CD4-positive, CD25-positive, alpha-beta regulatory T cell (primary cell): Measurements from ENCODE around the gene LRRC59. TPM values are rescaled to one million over a fixed set of nuclear protein-coding genes. Genes with fewer than 3 reads are reported as not detected.
A peak's percentile ranks its signal among the peaks of the same experiment; 100 is the strongest.
"Not testable (repeated sequence)": the region's sequence is repeated elsewhere in the genome, so short reads cannot be mapped to it uniquely, and the experiment has no call there.

Source experiments
- ATAC-seq, 2 donors: fragments of 150-1000 bp; cut with Tn5 transposase; one replicate each; pipeline ENCODE4 v1.10.0; 2021; ENCODE audit warnings: low read depth in 2 of 2, moderate number of reproducible peaks in 2 of 2, moderate library complexity in 1 of 2
- DNase-seq, 3 donors: peaks; one replicate each; pipeline versions ENCODE4 v3.0.0 to v3.0.0-alpha.2; 2012 to 2022; ENCODE audit warnings: mixed read lengths in 1 of 3
- H3K27ac ChIP-seq: one replicate; pipeline ENCODE4 v1.7.0; 2013; ENCODE audit warnings: mild to moderate bottlenecking, low read length; ENCODE audit not compliant: insufficient read depth, poor library complexity, severe bottlenecking
- H3K27me3 ChIP-seq: one replicate; pipeline ENCODE4 v1.7.0; 2013; ENCODE audit warnings: low read length; ENCODE audit not compliant: control insufficient read depth, insufficient read depth
- H3K36me3 ChIP-seq: one replicate; pipeline ENCODE4 v1.7.0; 2013; ENCODE audit warnings: mild to moderate bottlenecking, low read length, moderate library complexity; ENCODE audit not compliant: control insufficient read depth, insufficient read depth
- H3K4me1 ChIP-seq: 2 replicates; pipeline ENCODE4 v1.7.0; 2013; ENCODE audit warnings: mild to moderate bottlenecking, low read length; ENCODE audit not compliant: insufficient read depth, control insufficient read depth, poor library complexity, severe bottlenecking
- H3K4me3 ChIP-seq: one replicate; pipeline ENCODE4 v1.7.0; 2013; ENCODE audit warnings: low read depth, mild to moderate bottlenecking, low read length, moderate library complexity
- H3K9me3 ChIP-seq, 2 experiments: 1 replicate in 1 of 2; 2 replicates in 1 of 2; pipeline ENCODE4 v1.7.0; 2013; ENCODE audit warnings: low read length in 2 of 2, mild to moderate bottlenecking in 1 of 2, moderate library complexity in 1 of 2; ENCODE audit not compliant: control insufficient read depth in 2 of 2
- H3K27ac Mint-ChIP-seq, 3 donors: one replicate each; pipeline ENCODE4 v1.8.0; 2020 to 2022; ENCODE audit warnings: mild to moderate bottlenecking in 3 of 3, mixed read lengths in 3 of 3, moderate library complexity in 2 of 3
- H3K27me3 Mint-ChIP-seq: one replicate; pipeline ENCODE4 v1.8.0; 2022; ENCODE audit warnings: mild to moderate bottlenecking, mixed read lengths
- H3K36me3 Mint-ChIP-seq: one replicate; pipeline ENCODE4 v1.8.0; 2020; ENCODE audit warnings: mixed read lengths
- H3K4me1 Mint-ChIP-seq, 4 donors: one replicate each; pipeline ENCODE4 v1.8.0; 2020 to 2022; ENCODE audit warnings: mixed read lengths in 4 of 4, mild to moderate bottlenecking in 1 of 4
- H3K4me3 Mint-ChIP-seq, 4 donors: one replicate each; pipeline ENCODE4 v1.8.0; 2020 to 2022; ENCODE audit warnings: mild to moderate bottlenecking in 4 of 4, mixed read lengths in 4 of 4, moderate library complexity in 3 of 4
- H3K9me3 Mint-ChIP-seq, 7 donors: one replicate each; pipeline ENCODE4 v1.8.0; 2020 to 2022; ENCODE audit warnings: mixed read lengths in 7 of 7, mild to moderate bottlenecking in 3 of 7, moderate library complexity in 2 of 7
- polyA plus RNA-seq, 4 donors: library from polyadenylated mRNA; unstranded; fragments of 300-500 nt; fragmentation: Illumina TruSeq; gene quantifications; one replicate each; pipeline ENCODE4 v1.2.3, GENCODE V29; 2021
- total RNA-seq: library from RNA; stranded (reverse); gene quantifications from one replicate; pipeline ENCODE4 v1.2.3, GENCODE V29; 2022

LRRC59 gene
- total and polyA plus RNA-seq, 5 donors from 2014 or later, result 17.2 to 49.9 (median 21.2) TPM

DNA sequence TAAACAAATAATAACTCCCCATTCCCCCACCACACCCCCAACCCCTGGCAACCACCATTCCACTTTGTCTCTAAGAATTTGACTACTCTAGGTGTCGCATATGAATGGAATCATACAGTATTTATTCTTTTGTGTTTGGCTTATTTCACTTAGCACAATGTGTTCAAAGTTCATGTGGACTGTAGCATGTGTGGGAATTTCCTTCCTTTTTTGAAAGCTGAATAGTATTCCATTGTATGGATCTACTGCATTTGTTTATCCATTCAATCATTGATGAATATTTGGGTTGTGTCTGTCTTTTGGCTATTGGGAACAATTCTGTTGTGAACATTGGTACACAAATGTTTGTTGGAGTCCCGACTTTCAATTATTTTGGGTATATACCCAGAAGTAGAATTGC lies 25.4 kb upstream of the LRRC59 start:
- Histone ChIP-seq H3K27me3 (no peaks in the 10 kb centered on the region), H3K36me3 (no peaks in the 10 kb centered on the region), H3K4me3 (no peak overlapping the region), H3K9me3 (peaks cover 0 to 2% of the 10 kb centered on the region in 2 experiments), H3K27ac (no peak overlapping the region), H3K4me1 (peaks cover 41% of the 10 kb centered on the region)
- ATAC-seq (no peak), DNase-seq (no peak)
- Mint-ChIP-seq H3K4me3 (no peak overlapping the region), H3K27me3 (peaks cover 11% of the 10 kb centered on the region), H3K36me3 (no peaks in the 10 kb centered on the region), H3K27ac (peak overlapping the region in 2 of 3 donors; percentile 76 to 89), H3K4me1 (peaks cover 7 to 51% (median 31%) of the 10 kb centered on the region in 4 donors), H3K9me3 (peaks cover 0 to 6% (median 3%) of the 10 kb centered on the region in 7 donors)

DNA sequence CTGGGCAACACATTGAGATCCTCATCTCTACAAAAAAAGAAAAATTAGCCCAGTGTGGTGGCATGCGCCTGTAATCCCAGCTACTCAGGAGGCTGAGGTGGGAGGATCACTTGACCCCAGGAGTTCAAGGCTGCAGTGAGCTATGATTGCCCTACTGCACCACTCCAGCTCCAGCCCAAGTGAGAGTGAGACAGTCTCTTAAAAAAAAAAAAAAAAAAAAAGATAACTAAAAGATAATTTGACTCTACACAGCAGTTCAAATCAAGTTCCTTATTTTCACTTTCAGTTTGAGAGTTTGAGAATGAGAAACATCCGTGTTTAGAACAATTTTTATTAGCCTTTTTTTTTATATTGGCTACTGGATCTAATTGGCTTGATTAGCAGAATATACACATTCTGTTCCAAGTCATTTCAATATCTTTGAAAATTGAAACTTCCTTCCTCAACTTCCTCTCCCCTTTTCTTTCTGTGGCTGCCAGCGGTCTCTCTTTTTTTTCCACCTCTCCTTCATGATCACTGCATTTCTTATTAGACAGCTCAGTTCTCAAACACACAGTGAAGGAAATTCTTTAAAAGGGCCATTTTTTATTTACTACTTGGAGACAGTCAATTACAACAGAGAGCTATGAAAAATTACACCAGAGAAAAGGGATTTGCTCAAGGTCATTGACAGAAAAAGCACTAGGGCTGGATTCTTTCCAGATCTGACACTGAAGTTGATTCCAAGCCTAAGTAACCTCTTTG lies 24.2 kb upstream of the LRRC59 start:
- H3K9me3 Mint-ChIP-seq, result peaks cover 0 to 6% (median 3%) of the 10 kb centered on the region in 7 donors
- Histone ChIP-seq H3K9me3 (peaks cover 0 to 2% of the 10 kb centered on the region in 2 experiments), H3K4me3 (peak overlapping the region; percentile 89), H3K27ac (peak overlapping the region; percentile 80), H3K27me3 (no peaks in the 10 kb centered on the region), H3K36me3 (no peaks in the 10 kb centered on the region), H3K4me1 (peaks cover 30% of the 10 kb centered on the region)
- peaks cover 7 to 38% (median 20%) of the 10 kb centered on the region in 4 donors for H3K4me1 Mint-ChIP-seq
- H3K27ac Mint-ChIP-seq, result peak overlapping the region; percentile 89 to 93 (median 90)
- H3K36me3 Mint-ChIP-seq, result no peaks in the 10 kb centered on the region
- DNase-seq (peak in 2 of 3 donors; percentile 38 to 58), ATAC-seq (peak; percentile 29 to 46)
- H3K4me3 Mint-ChIP-seq, result peak overlapping the region; percentile 41 to 95 (median 78)
- H3K27me3 Mint-ChIP-seq, result peaks cover 11% of the 10 kb centered on the region

DNA sequence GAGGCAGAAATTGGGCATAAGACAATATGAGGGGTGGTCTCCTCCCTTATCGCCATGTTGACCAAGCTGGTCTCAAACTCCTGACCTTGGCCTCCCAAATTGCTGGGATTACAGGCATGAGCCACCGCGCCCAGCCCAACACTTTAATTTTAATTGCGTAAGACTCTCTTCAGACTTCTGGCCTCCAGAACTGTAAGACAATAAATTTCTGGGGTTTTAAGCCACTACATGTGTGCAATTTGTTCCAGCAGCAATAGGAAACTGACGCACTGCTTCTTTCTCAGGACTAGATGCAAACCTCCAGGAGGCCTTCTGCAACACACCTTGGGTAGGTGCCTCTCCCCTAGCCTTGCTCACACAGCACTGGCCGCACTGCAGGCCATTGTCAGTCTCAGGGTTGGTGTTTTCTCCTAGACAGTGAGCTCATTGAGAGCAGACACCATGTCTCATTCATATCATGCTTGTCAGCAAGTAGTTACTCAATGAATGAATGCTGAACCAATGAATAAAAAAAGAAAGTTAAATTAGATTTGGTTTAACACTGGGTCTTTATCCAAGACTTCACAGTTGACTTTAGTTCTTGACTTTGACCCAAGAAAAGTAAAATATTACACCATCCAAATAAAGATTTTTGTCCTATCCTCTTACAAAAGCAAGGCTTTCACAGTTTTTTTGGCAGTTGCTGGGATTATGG lies 23.2 kb upstream of the LRRC59 start:
- Mint-ChIP-seq H3K4me1 (peaks cover 7 to 35% (median 19%) of the 10 kb centered on the region in 4 donors), H3K27ac (peak overlapping the region; percentile 26 to 93 (median 89)), H3K4me3 (peak overlapping the region in 1 of 4 donors; percentile 80), H3K36me3 (no peaks in the 10 kb centered on the region), H3K27me3 (peaks cover 15% of the 10 kb centered on the region), H3K9me3 (peaks cover 0 to 6% (median 3%) of the 10 kb centered on the region in 7 donors)
- no peak for ATAC-seq
- no peak overlapping the region for H3K4me3 ChIP-seq
- no peaks in the 10 kb centered on the region for H3K36me3 ChIP-seq
- no peaks in the 10 kb centered on the region for H3K27me3 ChIP-seq
- peaks cover 25% of the 10 kb centered on the region for H3K4me1 ChIP-seq
- H3K9me3 ChIP-seq, result peaks cover 0 to 2% of the 10 kb centered on the region in 2 experiments
- peak overlapping the region; percentile 80 for H3K27ac ChIP-seq
- no peak for DNase-seq

DNA sequence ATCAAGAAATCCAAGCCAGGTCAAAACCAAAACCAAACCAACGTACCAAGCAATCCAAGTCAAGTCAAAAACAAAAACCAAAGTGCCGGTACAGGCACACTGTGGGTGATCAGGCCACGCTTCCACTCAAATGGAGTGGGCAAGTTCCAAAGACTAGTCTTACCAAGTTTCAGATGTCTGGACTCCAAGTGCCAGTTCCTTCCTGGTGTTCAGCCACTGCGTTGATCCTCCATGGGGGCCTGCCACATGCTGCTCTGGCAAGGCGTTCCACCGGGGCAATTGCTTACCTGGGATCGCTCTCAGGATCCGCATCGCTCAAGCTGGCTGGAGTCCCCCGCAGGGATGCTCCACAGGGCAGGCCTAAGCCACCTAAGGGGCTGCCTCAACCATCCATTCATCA lies 22.3 kb upstream of the LRRC59 start:
- H3K27ac Mint-ChIP-seq, result peak overlapping the region; percentile 83 to 91 (median 89)
- ATAC-seq, result not testable (repeated sequence)

DNA sequence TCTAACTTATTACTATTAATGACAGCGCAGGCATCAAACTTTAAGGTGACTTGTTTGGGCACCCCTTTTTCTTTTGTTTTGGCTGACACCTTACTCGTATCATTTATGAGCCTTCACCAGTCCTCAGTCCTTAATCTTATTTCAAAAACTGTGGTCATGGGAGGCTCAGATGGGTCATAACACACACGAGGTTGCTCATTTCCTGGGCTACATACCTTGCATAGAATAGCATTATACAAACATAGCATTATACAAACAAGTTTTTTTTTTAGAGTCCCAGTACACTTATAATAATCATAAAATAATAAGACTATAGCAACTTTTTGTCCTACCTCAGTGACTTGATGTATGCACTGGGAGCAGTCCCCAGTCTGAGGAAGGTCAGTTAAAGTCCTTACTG lies 17.5 kb upstream of the LRRC59 start:
- no peak for ATAC-seq
- Histone ChIP-seq H3K36me3 (no peaks in the 10 kb centered on the region), H3K27ac (no peak overlapping the region), H3K4me1 (no peaks in the 10 kb centered on the region), H3K9me3 (peaks cover 0 to 2% of the 10 kb centered on the region in 2 experiments), H3K27me3 (peaks cover 3% of the 10 kb centered on the region), H3K4me3 (no peak overlapping the region)
- DNase-seq, result no peak
- H3K9me3 Mint-ChIP-seq, result peaks cover 0 to 6% (median 3%) of the 10 kb centered on the region in 7 donors
- H3K27ac Mint-ChIP-seq, result no peak overlapping the region
- peaks cover 0 to 5% (median 0%) of the 10 kb centered on the region in 4 donors for H3K4me1 Mint-ChIP-seq
- no peak overlapping the region for H3K4me3 Mint-ChIP-seq
- H3K36me3 Mint-ChIP-seq, result no peaks in the 10 kb centered on the region
- peaks cover 28% of the 10 kb centered on the region for H3K27me3 Mint-ChIP-seq

More for the DNA sequence above, 22.3 kb upstream of the LRRC59 start:
- H3K9me3 Mint-ChIP-seq, H3K4me3 ChIP-seq, H3K36me3 Mint-ChIP-seq, H3K36me3 ChIP-seq, H3K27ac ChIP-seq, DNase-seq, H3K27me3 ChIP-seq, H3K9me3 ChIP-seq: not testable (repeated sequence)
- Mint-ChIP-seq H3K4me3 (peak overlapping the region in 1 of 4 donors; percentile 63), H3K27me3 (peaks cover 15% of the 10 kb centered on the region), H3K4me1 (peaks cover 7 to 31% (median 16%) of the 10 kb centered on the region in 4 donors)
- H3K4me1 ChIP-seq, result peaks cover 17% of the 10 kb centered on the region

DNA sequence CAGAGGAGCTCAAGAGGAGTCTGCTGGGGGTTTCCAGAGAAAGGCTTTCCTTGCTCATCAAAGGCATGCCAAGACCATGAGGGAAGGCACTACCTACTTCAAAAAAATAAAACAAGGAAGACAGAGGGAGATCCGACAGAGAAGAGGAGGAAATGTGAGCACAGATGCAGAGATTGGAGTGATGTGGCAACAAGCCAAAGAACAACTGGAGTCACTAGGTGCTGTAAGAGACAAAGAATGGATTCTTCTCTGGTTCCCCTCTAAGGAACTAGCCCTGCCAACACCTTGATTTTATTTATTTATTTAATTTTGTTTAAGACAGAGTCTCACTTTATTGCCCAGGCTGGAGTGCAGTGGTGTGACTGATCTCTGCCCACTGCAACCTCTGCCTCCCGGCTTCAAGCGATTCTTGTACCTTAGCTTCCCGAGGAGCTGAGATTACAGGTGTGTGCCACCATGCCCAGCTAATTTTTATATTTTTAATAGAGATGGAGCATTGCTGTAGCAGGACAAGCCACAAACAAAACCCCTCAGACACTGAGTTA lies 14.9 kb upstream of the LRRC59 start:
- H3K4me1 Mint-ChIP-seq, result no peaks in the 10 kb centered on the region
- ATAC-seq, result no peak
- no peak overlapping the region for H3K27ac Mint-ChIP-seq
- peaks cover 0 to 1% (median 0%) of the 10 kb centered on the region in 7 donors for H3K9me3 Mint-ChIP-seq
- DNase-seq, result no peak
- H3K9me3 ChIP-seq, result no peaks in the 10 kb centered on the region
- H3K27ac ChIP-seq, result no peak overlapping the region
- no peaks in the 10 kb centered on the region for H3K36me3 Mint-ChIP-seq
- H3K36me3 ChIP-seq, result no peaks in the 10 kb centered on the region
- H3K4me3 ChIP-seq, result no peak overlapping the region
- H3K4me3 Mint-ChIP-seq, result no peak overlapping the region
- no peaks in the 10 kb centered on the region for H3K4me1 ChIP-seq
- H3K27me3 Mint-ChIP-seq, result peaks cover 23% of the 10 kb centered on the region
- H3K27me3 ChIP-seq, result peaks cover 3% of the 10 kb centered on the region

DNA sequence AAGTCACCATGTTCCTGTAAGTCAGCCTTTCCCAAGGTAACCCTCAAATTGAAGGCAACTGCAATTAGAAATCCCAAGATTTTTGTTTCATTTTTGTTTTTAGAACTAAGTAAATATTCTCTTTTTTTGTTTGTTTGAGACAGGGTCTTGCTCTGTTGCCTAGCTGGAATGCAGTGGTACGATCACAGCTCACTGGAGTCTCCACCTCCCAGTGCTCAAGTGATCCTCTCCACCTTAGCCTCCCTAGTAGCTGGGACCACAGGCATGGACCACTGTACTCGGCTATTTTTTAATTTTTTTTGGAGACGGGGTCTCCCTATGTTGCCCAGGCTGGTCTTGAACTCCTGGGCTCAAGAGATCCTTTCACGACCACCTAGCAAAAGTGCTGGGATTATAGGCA lies 10.6 kb upstream of the LRRC59 start:
- Histone ChIP-seq H3K27ac (no peak overlapping the region), H3K36me3 (no peaks in the 10 kb centered on the region), H3K27me3 (peaks cover 6% of the 10 kb centered on the region), H3K4me3 (no peak overlapping the region), H3K4me1 (no peaks in the 10 kb centered on the region), H3K9me3 (no peaks in the 10 kb centered on the region)
- DNase-seq (no peak), ATAC-seq (no peak)
- no peak overlapping the region for H3K4me3 Mint-ChIP-seq
- peaks cover 0 to 1% (median 0%) of the 10 kb centered on the region in 7 donors for H3K9me3 Mint-ChIP-seq
- peaks cover 36% of the 10 kb centered on the region for H3K27me3 Mint-ChIP-seq
- no peaks in the 10 kb centered on the region for H3K36me3 Mint-ChIP-seq
- H3K27ac Mint-ChIP-seq, result no peak overlapping the region
- H3K4me1 Mint-ChIP-seq, result no peaks in the 10 kb centered on the region
